Measurements from ENCODE around the gene OPN4.

GRCh38 chr10:86687750-86688149 lies 33.4 kb downstream of the OPN4 start:
- TF ChIP-seq CTCF (conservative IDR thresholded peaks at IDR 0.05; ENCODE audit: low read length): no peak
- TF ChIP-seq EZH2phosphoT487 (IDR thresholded peaks at IDR 0.05; ENCODE audit: borderline replicate concordance, low read depth, low read length): no peak

Measured in OCI-LY7 (cell line).